ENCODE data around the gene DSC2. TPM values are rescaled to one million over a fixed set of nuclear protein-coding genes. Genes with fewer than 3 reads are reported as not detected.

The DSC2 gene
- total RNA-seq, 1 donor from 2014 or later, result 48.7 TPM

GRCh38 chr18:31050635-31051034 is 51.6 kb downstream of the DSC2 start:
- H3K4me1 ChIP-seq (ENCODE audit: insufficient read depth, low read length), result no peaks in the 10 kb centered on the region
- FAIRE-seq, result no peak
- H3K4me1 Mint-ChIP-seq (ENCODE audit: low read depth, unreplicated experiment), result no peaks in the 10 kb centered on the region
- H3K9me3 ChIP-seq (ENCODE audit: insufficient read depth, low read depth, low read length), result no peaks in the 10 kb centered on the region
- H3K4me3 ChIP-seq (ENCODE audit: insufficient read depth, low read depth, low read length), result no peak overlapping the region
- no peak overlapping the region for H3K27ac ChIP-seq (ENCODE audit: low read depth, low read length)
- H2AFZ ChIP-seq (ENCODE audit: low read depth, low read length), result no peak overlapping the region
- H3K9me3 Mint-ChIP-seq (ENCODE audit: unreplicated experiment), result peaks cover 6% of the 10 kb centered on the region
- no peaks in the 10 kb centered on the region for H3K36me3 ChIP-seq (ENCODE audit: insufficient read depth, low read length)
- H3K4me2 ChIP-seq (ENCODE audit: low read length), result no peak overlapping the region
- no peak overlapping the region for H3K4me3 Mint-ChIP-seq (ENCODE audit: unreplicated experiment)
- H4K20me1 ChIP-seq (ENCODE audit: insufficient read depth, low read length), result no peaks in the 10 kb centered on the region
- TF ChIP-seq CTCF (IDR thresholded peaks at IDR 0.05; ENCODE audit: insufficient read depth, low read depth, low read length), result no peak
- no peak for TF ChIP-seq EZH2 (IDR thresholded peaks at IDR 0.05; ENCODE audit: insufficient read depth, low read length)
- peaks cover 4% of the 10 kb centered on the region for H3K27me3 Mint-ChIP-seq (ENCODE audit: low read depth, unreplicated experiment)
- no peak for DNase-seq (ENCODE audit: low read depth)
- H3K79me2 ChIP-seq (ENCODE audit: insufficient read depth, low read length), result no peaks in the 10 kb centered on the region
- no peaks in the 10 kb centered on the region for H3K36me3 Mint-ChIP-seq (ENCODE audit: low read depth, unreplicated experiment)
- no peak overlapping the region for H3K27ac Mint-ChIP-seq (ENCODE audit: unreplicated experiment)
- no peak overlapping the region for H3K9ac ChIP-seq (ENCODE audit: low read length)
- H3K27me3 ChIP-seq (ENCODE audit: insufficient read depth, low read length), result no peaks in the 10 kb centered on the region

- Mint-ChIP-seq H3K9me3 (ENCODE audit: unreplicated experiment) (peaks cover 6% of the 10 kb centered on the region), H3K4me3 (ENCODE audit: unreplicated experiment) (no peak overlapping the region), H3K4me1 (ENCODE audit: low read depth, unreplicated experiment) (no peaks in the 10 kb centered on the region), H3K27ac (ENCODE audit: unreplicated experiment) (no peak overlapping the region), H3K27me3 (ENCODE audit: low read depth, unreplicated experiment) (peaks cover 8% of the 10 kb centered on the region), H3K36me3 (ENCODE audit: low read depth, unreplicated experiment) (no peaks in the 10 kb centered on the region)
- DNase-seq (ENCODE audit: low read depth), result no peak
- TF ChIP-seq CTCF (IDR thresholded peaks at IDR 0.05; ENCODE audit: insufficient read depth, low read depth, low read length) (no peak), EZH2 (IDR thresholded peaks at IDR 0.05; ENCODE audit: insufficient read depth, low read length) (no peak)
- Histone ChIP-seq H3K36me3 (ENCODE audit: insufficient read depth, low read length) (no peaks in the 10 kb centered on the region), H3K4me3 (ENCODE audit: insufficient read depth, low read depth, low read length) (no peak overlapping the region), H3K9me3 (ENCODE audit: insufficient read depth, low read depth, low read length) (no peaks in the 10 kb centered on the region), H3K9ac (ENCODE audit: low read length) (no peak overlapping the region), H3K79me2 (ENCODE audit: insufficient read depth, low read length) (no peaks in the 10 kb centered on the region), H2AFZ (ENCODE audit: low read depth, low read length) (no peak overlapping the region), H4K20me1 (ENCODE audit: insufficient read depth, low read length) (no peaks in the 10 kb centered on the region), H3K4me2 (ENCODE audit: low read length) (no peak overlapping the region), H3K27me3 (ENCODE audit: insufficient read depth, low read length) (peaks cover 2% of the 10 kb centered on the region), H3K27ac (ENCODE audit: low read depth, low read length) (no peak overlapping the region), H3K4me1 (ENCODE audit: insufficient read depth, low read length) (no peaks in the 10 kb centered on the region)
- FAIRE-seq, result no peak
These were observed 53.0 kb downstream of the DSC2 start for GRCh38 chr18:31049189-31049588.

GRCh38 chr18:31048216-31048615 is 54.0 kb downstream of the DSC2 start:
- H3K36me3 Mint-ChIP-seq (ENCODE audit: low read depth, unreplicated experiment), result no peaks in the 10 kb centered on the region
- no peak overlapping the region for H3K4me2 ChIP-seq (ENCODE audit: low read length)
- no peak for TF ChIP-seq EZH2 (IDR thresholded peaks at IDR 0.05; ENCODE audit: insufficient read depth, low read length)
- TF ChIP-seq CTCF (IDR thresholded peaks at IDR 0.05; ENCODE audit: insufficient read depth, low read depth, low read length), result no peak
- no peaks in the 10 kb centered on the region for H3K79me2 ChIP-seq (ENCODE audit: insufficient read depth, low read length)
- no peak overlapping the region for H3K9ac ChIP-seq (ENCODE audit: low read length)
- peaks cover 9% of the 10 kb centered on the region for H3K9me3 Mint-ChIP-seq (ENCODE audit: unreplicated experiment)
- no peak overlapping the region for H3K27ac ChIP-seq (ENCODE audit: low read depth, low read length)
- H4K20me1 ChIP-seq (ENCODE audit: insufficient read depth, low read length), result no peaks in the 10 kb centered on the region
- FAIRE-seq (no peak), DNase-seq (ENCODE audit: low read depth) (no peak)
- no peak overlapping the region for H3K4me3 ChIP-seq (ENCODE audit: insufficient read depth, low read depth, low read length)
- H3K4me1 Mint-ChIP-seq (ENCODE audit: low read depth, unreplicated experiment), result no peaks in the 10 kb centered on the region
- peaks cover 18% of the 10 kb centered on the region for H3K27me3 Mint-ChIP-seq (ENCODE audit: low read depth, unreplicated experiment)
- H3K9me3 ChIP-seq (ENCODE audit: insufficient read depth, low read depth, low read length), result no peaks in the 10 kb centered on the region
- no peaks in the 10 kb centered on the region for H3K4me1 ChIP-seq (ENCODE audit: insufficient read depth, low read length)
- H3K27ac Mint-ChIP-seq (ENCODE audit: unreplicated experiment), result no peak overlapping the region
- H3K36me3 ChIP-seq (ENCODE audit: insufficient read depth, low read length), result no peaks in the 10 kb centered on the region
- no peak overlapping the region for H2AFZ ChIP-seq (ENCODE audit: low read depth, low read length)
- no peak overlapping the region for H3K4me3 Mint-ChIP-seq (ENCODE audit: unreplicated experiment)
- peaks cover 10% of the 10 kb centered on the region for H3K27me3 ChIP-seq (ENCODE audit: insufficient read depth, low read length)
